Fibroblast of the aortic adventitia (primary cell): ENCODE data around the gene SH2D5. TPM values are rescaled to one million over a fixed set of nuclear protein-coding genes. Genes with fewer than 3 reads are reported as not detected.

Experiments
- DNase-seq: peaks from one replicate; pipeline ENCODE4 v3.0.0-alpha.2; 2010; ENCODE audit warnings: low read depth
- H3K4me3 ChIP-seq: 2 replicates; pipeline ENCODE4 v1.5.1; 2011; ENCODE audit warnings: low read depth, mild to moderate bottlenecking, control low read depth, low read length, moderate library complexity
- CTCF ChIP-seq: IDR thresholded peaks from 2 replicates; pipeline ENCODE4 v1.5.1; 2011; ENCODE audit warnings: mild to moderate bottlenecking, low read length, control low read depth, inconsistent platforms; ENCODE audit not compliant: insufficient read depth
- total RNA-seq: library from RNA; depleted of rRNA; stranded (reverse); fragments of >200 nt; gene quantifications from 2 replicates; pipeline ENCODE4 v1.2.3, GENCODE V29; 2012; ENCODE audit warnings: low replicate concordance

SH2D5 gene
- total RNA-seq, 1 donor, result 3.2 TPM

DNA sequence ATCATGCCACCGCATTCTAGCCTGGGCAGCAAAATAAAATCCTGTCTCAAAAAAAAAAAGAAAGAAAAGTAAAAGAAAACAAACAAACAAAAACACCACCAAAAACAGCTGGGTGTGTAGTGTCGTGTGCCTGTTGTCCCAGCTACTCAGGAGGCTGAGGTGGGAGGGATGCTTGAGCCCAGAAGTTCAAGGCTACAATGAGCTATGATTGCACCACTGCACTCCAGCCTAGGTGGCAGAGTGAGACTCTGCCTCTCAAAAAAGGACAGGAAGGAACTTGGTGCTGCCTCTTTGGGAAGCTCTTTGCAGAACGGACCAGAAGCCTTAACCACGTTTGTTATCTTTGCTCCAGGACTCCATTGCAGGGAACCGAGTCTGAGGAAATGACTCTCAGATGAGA lies 25.7 kb downstream of the SH2D5 start:
- H3K4me3 ChIP-seq, result no peak overlapping the region
- no peak for DNase-seq
- no peak for TF ChIP-seq CTCF

DNA sequence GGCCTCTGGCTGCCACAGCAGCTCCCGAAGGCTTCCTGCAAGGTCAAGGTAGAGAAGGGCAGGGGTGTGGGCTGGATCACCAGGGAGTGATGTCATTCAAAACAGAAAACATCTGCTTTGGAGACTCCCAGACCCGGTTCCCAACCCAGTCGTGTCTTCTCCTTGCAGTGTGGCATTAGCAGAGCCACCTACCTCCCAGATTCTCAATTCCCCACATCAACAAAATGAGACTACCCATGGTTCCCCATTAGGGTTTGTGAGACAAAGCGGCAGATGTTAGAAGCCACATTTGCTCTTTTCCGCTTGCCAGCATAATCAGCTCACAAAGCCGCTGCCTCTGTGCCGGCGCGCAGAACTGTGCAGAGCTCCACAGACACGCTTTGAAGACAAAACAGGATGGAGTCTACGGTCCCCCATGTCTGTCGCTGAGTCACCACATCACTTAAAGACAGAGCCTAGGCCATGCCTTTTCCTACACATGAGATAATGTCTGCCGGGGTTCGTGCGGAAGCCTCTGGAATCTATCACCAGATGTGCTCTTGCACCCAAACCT lies 27.2 kb downstream of the SH2D5 start:
- H3K4me3 ChIP-seq, result no peak overlapping the region
- TF ChIP-seq CTCF, result no peak
- DNase-seq, result no peak

- TF ChIP-seq CTCF, result no peak
- H3K4me3 ChIP-seq, result no peak overlapping the region
- no peak for DNase-seq
These were observed 27.9 kb downstream of the SH2D5 start for GRCh38 chr1:20704390-20705202.

DNA sequence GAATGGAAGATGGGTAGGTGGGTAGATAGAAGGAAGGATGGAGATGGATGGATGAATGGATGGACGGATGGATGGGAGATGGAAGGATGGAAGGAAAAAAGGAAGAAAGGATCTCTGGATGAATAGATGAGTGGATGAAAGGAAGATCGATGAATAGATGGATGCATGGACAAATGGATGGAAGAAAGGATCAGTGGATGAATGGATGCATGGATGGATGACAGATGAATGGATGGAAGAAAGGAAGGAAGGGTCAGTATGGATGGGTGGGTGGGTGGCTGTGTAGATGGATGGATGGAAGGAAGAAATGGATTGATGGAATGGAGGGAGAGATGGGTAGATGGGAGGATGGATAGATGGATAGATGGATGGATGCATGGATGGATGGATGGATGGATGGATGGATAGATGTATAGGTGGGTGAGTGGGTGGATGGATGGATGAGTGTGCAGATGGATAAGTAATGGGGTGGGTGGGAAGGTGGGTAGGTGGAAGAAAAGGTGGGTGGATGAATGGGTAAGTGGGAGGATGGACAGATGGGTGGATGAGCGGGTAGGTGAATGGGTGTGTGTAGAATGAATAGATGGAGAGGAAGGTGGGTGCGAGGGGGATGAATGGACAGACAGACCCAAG lies 29.3 kb downstream of the SH2D5 start:
- no peak for DNase-seq
- H3K4me3 ChIP-seq, result no peak overlapping the region
- no peak for TF ChIP-seq CTCF

DNA sequence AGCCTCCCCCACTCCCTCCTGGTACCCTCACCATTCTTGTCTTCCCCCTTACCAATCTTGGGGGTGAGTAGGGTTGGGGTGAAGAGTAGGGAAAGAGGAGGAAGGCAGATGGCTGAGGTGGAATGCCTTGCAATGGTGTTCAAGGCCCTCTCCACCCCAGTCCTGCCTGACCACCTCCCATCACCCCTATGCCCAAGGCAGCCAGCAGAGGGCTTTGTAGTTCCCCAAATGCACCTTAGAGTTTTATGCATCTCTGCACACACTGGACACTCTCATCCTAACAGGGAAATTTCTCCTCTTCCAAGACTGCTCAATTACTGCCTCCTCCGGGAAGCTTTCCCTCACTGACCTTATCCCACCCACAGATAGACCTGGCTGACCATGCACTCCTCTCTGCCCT lies 30.1 kb downstream of the SH2D5 start:
- no peak overlapping the region for H3K4me3 ChIP-seq
- TF ChIP-seq CTCF, result peak; percentile 60
- DNase-seq, result peak; percentile 34

GRCh38 chr1:20701847-20702246 lies 30.7 kb downstream of the SH2D5 start:
- H3K4me3 ChIP-seq, result no peak overlapping the region
- no peak for TF ChIP-seq CTCF
- no peak for DNase-seq
